ENCODE measurements around the gene UGT1A9. TPM values are rescaled to one million over a fixed set of nuclear protein-coding genes. Genes with fewer than 3 reads are reported as not detected.

UGT1A9 gene
- total and polyA plus RNA-seq, 7 donors, result 0.36 TPM; not detected in 6

DNA sequence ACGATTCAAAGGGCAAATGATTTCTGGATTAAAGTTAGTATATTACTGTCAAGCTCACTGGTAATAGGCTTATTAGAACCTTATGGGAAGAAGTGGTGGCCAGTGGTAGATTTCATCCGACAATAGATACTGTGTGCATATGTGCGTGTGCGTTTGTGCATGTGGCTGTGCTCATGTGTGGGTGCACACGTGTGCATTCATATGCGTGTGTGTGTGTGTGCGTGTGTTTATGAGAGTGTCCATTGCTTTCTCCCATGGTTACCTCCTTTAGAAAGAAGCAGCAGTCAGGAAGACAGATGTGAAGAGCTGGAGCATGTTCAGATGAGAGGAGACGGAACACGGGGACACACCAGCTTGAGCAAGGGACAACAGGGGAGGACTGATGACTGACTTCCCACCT, 97.6 kb downstream of the UGT1A9 start:
- Histone ChIP-seq H3K27me3 (no peaks in the 10 kb centered on the region), H3K9me3 (no peaks in the 10 kb centered on the region), H3K4me1 (no peaks in the 10 kb centered on the region), H3K4me3 (no peak overlapping the region), H3K36me3 (no peaks in the 10 kb centered on the region), H3K27ac (no peak overlapping the region)
- intact Hi-C loops (cut with DNase I), result no loop called here
- TF ChIP-seq POLR2A (IDR thresholded peaks at IDR 0.05) (no peak), EP300 (IDR thresholded peaks at IDR 0.05) (no peak), POLR2AphosphoS5 (IDR thresholded peaks at IDR 0.05) (no peak)
- TF ChIP-seq, protein P1, sequence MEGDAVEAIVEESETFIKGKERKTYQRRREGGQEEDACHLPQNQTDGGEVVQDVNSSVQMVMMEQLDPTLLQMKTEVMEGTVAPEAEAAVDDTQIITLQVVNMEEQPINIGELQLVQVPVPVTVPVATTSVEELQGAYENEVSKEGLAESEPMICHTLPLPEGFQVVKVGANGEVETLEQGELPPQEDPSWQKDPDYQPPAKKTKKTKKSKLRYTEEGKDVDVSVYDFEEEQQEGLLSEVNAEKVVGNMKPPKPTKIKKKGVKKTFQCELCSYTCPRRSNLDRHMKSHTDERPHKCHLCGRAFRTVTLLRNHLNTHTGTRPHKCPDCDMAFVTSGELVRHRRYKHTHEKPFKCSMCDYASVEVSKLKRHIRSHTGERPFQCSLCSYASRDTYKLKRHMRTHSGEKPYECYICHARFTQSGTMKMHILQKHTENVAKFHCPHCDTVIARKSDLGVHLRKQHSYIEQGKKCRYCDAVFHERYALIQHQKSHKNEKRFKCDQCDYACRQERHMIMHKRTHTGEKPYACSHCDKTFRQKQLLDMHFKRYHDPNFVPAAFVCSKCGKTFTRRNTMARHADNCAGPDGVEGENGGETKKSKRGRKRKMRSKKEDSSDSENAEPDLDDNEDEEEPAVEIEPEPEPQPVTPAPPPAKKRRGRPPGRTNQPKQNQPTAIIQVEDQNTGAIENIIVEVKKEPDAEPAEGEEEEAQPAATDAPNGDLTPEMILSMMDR (IDR thresholded peaks at IDR 0.05), result no peak
- no peak for DNase-seq
- WGBS, 2 donors, result 94 to 96% methylated on average over 9 of the region's 9 CpGs

DNA sequence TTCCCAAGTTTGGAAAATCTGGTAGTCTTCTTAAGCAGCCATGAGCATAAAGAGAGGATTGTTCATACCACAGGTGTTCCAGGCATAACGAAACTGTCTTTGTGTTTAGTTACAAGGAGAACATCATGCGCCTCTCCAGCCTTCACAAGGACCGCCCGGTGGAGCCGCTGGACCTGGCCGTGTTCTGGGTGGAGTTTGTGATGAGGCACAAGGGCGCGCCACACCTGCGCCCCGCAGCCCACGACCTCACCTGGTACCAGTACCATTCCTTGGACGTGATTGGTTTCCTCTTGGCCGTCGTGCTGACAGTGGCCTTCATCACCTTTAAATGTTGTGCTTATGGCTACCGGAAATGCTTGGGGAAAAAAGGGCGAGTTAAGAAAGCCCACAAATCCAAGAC, 100.5 kb downstream of the UGT1A9 start:
- Histone ChIP-seq H3K27me3 (no peaks in the 10 kb centered on the region), H3K36me3 (no peaks in the 10 kb centered on the region), H3K9me3 (no peaks in the 10 kb centered on the region), H3K4me3 (no peak overlapping the region), H3K4me1 (no peaks in the 10 kb centered on the region), H3K27ac (no peak overlapping the region)
- no peak for DNase-seq
- TF ChIP-seq POLR2AphosphoS5 (IDR thresholded peaks at IDR 0.05) (no peak), EP300 (IDR thresholded peaks at IDR 0.05) (no peak)
- TF ChIP-seq, protein P1 (IDR thresholded peaks at IDR 0.05), result no peak
- WGBS, 2 donors, result 93 to 95% methylated on average over 16 of the region's 16 CpGs
- intact Hi-C loops (cut with DNase I), result no loop called here

DNA sequence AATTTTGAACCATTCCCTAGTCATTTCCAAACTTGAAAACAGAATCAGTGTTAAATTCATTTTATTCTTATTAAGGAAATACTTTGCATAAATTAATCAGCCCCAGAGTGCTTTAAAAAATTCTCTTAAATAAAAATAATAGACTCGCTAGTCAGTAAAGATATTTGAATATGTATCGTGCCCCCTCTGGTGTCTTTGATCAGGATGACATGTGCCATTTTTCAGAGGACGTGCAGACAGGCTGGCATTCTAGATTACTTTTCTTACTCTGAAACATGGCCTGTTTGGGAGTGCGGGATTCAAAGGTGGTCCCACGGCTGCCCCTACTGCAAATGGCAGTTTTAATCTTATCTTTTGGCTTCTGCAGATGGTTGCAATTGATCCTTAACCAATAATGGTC, 100.9 kb downstream of the UGT1A9 start:
- Histone ChIP-seq H3K4me3 (no peak overlapping the region), H3K9me3 (no peaks in the 10 kb centered on the region), H3K27me3 (no peaks in the 10 kb centered on the region), H3K36me3 (no peaks in the 10 kb centered on the region), H3K4me1 (no peaks in the 10 kb centered on the region), H3K27ac (no peak overlapping the region)
- 69 to 76% methylated on average over 5 of the region's 5 CpGs for WGBS, 2 donors
- no peak for DNase-seq
- TF ChIP-seq, protein P1 (IDR thresholded peaks at IDR 0.05), result no peak
- no peak for TF ChIP-seq POLR2A (IDR thresholded peaks at IDR 0.05)
- TF ChIP-seq POLR2AphosphoS5 (IDR thresholded peaks at IDR 0.05), result no peak
- no peak for TF ChIP-seq EP300 (IDR thresholded peaks at IDR 0.05)
- intact Hi-C loops (cut with DNase I), result no loop called here

DNA sequence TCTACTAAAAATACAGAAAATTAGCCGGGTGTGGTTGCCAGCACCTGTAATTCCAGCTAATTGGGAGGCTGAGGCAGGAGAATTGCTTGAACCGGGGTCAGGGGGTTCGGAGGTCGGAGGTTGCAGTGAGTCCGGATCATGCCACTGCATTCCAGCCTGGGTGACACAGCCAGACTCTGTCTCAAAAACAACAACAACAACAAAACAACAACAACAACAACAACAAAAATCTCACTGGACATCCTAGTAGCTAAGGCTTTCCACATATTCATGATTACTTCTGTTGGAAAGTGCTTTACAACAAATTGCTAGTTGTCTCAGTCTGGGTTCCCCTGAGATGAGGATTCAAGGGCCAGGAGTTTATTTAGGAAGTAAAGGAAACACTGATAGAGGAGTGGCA, 102.2 kb downstream of the UGT1A9 start:
- Histone ChIP-seq H3K9me3 (no peaks in the 10 kb centered on the region), H3K27me3 (no peaks in the 10 kb centered on the region), H3K27ac (no peak overlapping the region), H3K4me1 (no peaks in the 10 kb centered on the region), H3K4me3 (no peak overlapping the region), H3K36me3 (no peaks in the 10 kb centered on the region)
- WGBS, 2 donors, result 92 to 95% methylated on average over 5 of the region's 5 CpGs
- intact Hi-C loops (cut with DNase I), result no loop called here
- TF ChIP-seq, protein P1 (IDR thresholded peaks at IDR 0.05), result no peak
- no peak for TF ChIP-seq POLR2A (IDR thresholded peaks at IDR 0.05)
- no peak for TF ChIP-seq POLR2AphosphoS5 (IDR thresholded peaks at IDR 0.05)
- no peak for TF ChIP-seq EP300 (IDR thresholded peaks at IDR 0.05)
- no peak for DNase-seq

DNA sequence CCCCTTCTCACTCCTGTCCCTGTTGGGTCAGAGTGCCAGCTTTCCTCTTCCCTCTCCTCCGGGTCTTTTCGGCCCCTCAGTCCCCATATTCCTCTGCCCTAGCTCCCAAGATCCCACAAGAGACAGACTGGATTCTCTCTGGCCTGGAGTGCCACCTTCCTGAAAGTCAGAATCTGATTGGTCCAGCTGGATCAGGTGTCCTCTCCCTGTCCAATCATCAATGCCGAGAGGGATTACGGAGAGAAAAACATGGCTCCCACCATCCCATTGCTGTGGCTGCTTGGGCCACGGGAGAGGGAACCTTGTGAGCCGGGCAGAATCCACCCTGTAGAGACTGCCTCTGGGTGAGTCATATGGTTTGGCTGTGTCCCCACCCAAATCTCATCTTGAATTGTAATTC, 103.7 kb downstream of the UGT1A9 start:
- 95 to 96% methylated on average over 6 of the region's 6 CpGs for WGBS, 2 donors
- Histone ChIP-seq H3K9me3 (no peaks in the 10 kb centered on the region), H3K4me1 (no peaks in the 10 kb centered on the region), H3K36me3 (no peaks in the 10 kb centered on the region), H3K27ac (no peak overlapping the region), H3K4me3 (no peak overlapping the region), H3K27me3 (no peaks in the 10 kb centered on the region)
- DNase-seq, result no peak
- intact Hi-C loops (cut with DNase I), result no loop called here
- TF ChIP-seq EP300 (IDR thresholded peaks at IDR 0.05) (no peak), POLR2A (IDR thresholded peaks at IDR 0.05) (no peak), POLR2AphosphoS5 (IDR thresholded peaks at IDR 0.05) (no peak)
- TF ChIP-seq, protein P1 (IDR thresholded peaks at IDR 0.05), result no peak
